Measurements from ENCODE around the gene MYZAP.

- TF ChIP-seq POLR2A (IDR thresholded peaks at IDR 0.05) (no peak), CTCF (IDR thresholded peaks at IDR 0.05) (no peak)
Measured at GRCh38 chr15:57675481-57676181, 83.9 kb downstream of the MYZAP start.

Measured in heart left ventricle (tissue), 13 donors.